ENCODE data around the gene RBM19.

RBM19 gene

DNA sequence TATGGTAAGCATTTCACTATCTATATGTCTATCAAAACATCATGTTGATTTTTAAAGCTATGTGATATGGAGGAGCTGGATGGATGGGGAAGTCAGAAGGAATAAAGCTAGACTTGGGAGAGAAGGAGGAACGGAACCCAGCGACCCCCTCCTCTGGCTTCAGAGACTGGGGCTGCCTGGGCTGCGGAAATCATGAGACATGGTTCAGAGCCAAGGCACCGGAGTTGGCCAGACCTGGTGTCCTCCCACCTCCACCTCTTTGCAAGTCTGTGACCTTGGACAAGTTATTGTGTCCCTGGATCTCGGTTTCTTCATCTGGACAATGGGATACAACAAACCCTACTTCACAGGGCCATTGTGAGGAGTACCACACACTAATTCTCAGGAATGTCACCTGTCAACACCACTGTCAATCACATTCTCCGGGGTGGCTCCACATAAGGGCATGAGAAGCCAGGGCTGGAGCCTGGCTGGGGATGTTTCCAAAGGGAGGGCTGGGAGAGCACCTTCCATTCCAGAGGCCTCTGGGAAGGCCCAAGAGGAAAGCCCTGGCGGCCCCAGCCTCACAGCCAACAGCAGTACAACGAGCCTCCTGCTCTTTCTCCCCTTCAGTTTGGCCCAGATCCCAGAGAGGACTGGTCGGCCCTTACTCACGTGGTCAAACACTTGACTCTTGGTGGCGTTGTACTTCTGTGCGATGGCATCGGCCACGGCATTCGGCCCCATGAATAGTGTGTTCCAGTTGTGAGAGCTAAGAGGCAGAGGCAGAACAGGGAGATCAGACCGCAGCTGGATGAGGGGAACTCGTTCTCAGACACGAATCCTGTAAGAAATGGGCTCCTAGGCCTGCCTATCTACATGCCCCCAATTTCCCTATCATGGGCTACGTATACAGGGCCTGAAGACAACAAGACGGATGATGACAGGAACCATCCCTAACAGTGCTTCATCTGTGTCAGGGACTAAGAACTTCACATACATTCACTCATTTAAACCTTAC is 20.7 kb downstream of the RBM19 start:
- TF ChIP-seq, protein P1, sequence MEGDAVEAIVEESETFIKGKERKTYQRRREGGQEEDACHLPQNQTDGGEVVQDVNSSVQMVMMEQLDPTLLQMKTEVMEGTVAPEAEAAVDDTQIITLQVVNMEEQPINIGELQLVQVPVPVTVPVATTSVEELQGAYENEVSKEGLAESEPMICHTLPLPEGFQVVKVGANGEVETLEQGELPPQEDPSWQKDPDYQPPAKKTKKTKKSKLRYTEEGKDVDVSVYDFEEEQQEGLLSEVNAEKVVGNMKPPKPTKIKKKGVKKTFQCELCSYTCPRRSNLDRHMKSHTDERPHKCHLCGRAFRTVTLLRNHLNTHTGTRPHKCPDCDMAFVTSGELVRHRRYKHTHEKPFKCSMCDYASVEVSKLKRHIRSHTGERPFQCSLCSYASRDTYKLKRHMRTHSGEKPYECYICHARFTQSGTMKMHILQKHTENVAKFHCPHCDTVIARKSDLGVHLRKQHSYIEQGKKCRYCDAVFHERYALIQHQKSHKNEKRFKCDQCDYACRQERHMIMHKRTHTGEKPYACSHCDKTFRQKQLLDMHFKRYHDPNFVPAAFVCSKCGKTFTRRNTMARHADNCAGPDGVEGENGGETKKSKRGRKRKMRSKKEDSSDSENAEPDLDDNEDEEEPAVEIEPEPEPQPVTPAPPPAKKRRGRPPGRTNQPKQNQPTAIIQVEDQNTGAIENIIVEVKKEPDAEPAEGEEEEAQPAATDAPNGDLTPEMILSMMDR (IDR thresholded peaks at IDR 0.05; ENCODE audit: borderline replicate concordance, insufficient read depth, low read depth, low read length), result no peak
- H3K4me3 ChIP-seq (ENCODE audit: low read depth, low read length), result no peak overlapping the region

DNA sequence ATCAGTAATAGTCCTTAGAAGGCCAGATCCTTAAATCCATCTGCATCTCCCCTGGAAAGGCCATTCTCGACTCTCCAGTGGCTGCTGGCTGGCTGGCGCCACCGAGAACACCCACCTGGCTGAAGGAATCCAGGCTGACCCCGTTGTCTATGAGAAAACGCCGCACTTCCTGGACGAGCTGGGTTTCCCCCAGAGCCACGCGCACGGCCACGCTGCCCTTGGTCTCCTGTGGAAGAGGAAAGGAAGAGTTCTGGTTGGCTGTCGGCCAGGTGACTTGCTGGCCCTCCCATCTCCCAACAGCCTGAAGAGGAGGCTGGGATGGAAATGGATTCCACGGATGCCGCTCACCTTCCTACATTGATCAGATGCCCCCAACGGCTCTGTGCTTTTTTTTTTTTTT is 23.9 kb downstream of the RBM19 start:
- H3K4me3 ChIP-seq (ENCODE audit: low read depth, low read length), result no peak overlapping the region
- TF ChIP-seq, protein P1 (IDR thresholded peaks at IDR 0.05; ENCODE audit: borderline replicate concordance, insufficient read depth, low read depth, low read length), result no peak

DNA sequence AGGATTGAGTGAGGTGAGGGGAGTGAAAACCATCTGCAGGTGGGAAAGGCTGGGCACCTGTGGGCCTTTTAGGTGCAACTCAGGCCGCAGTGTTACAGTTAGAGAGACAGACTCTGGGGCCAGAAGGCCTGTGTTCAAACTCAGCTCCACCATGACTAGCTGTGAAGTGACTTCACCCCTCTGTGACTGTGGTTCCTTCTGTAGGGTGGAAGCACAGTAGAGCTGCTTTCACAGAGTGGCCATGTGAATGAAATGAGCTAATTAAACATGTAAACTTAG is 25.0 kb downstream of the RBM19 start:
- no peak overlapping the region for H3K4me3 ChIP-seq (ENCODE audit: low read depth, low read length)
- TF ChIP-seq, protein P1 (IDR thresholded peaks at IDR 0.05; ENCODE audit: borderline replicate concordance, insufficient read depth, low read depth, low read length), result no peak

DNA sequence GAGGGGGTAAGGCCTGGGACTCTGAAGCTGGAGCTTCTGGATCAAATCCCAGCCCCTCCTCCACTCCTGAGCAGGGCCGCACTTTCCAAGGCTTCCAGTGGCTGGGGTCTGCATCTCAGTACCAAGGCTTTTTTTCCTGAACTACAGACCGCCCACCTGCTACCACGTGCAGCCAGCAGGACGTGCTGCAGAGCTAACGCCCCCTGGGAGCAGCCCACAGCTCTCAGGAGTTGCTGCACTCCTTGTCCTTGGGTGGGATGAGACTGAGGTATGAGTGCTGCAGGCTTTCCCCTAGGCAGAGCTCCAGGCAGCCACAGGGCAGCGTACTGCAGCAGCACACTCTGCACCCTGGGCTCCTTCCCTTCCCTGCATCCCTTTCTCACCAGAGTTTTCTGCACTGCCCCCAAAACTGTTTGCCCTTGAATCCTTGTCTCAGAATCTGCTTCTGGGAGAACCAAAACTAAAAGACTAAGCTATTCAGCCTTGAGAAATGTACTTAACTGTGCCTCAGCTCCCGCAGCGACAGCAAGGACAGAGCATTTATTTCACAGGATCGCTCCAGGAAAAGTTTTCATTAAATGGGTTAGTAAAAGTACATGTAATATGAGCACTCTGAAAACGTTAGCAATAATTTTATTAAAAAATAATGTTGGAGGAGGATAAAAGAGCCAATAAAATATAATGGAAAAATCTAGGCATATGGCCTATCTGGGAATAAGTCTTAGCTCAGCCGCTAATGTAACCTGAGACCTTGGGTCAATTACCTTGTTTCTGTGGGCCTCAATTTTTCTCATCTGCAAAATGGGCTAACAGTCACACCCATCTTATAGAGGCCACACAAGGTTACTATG is 25.5 kb downstream of the RBM19 start:
- TF ChIP-seq, protein P1 (IDR thresholded peaks at IDR 0.05; ENCODE audit: borderline replicate concordance, insufficient read depth, low read depth, low read length), result no peak
- no peak overlapping the region for H3K4me3 ChIP-seq (ENCODE audit: low read depth, low read length)

DNA sequence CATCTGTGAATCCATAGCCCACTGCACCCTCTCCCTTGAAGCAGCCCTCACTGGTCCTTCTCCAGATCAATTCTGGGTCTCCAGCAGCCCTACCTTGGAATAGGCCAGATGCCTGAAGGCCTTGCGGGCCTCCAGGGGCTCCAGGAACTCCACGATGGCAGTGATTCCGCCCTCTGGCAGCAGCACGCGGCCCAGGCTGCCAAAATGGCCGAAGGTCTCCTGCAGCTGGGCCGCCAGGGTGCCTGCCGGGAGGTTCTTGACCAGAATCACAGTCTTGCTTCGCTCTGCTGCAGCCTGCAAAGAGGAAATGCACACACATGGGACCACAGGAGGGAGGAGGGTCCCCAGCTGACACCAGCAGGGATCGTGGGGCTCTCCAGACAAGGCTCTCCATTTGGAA is 26.3 kb downstream of the RBM19 start:
- TF ChIP-seq, protein P1 (IDR thresholded peaks at IDR 0.05; ENCODE audit: borderline replicate concordance, insufficient read depth, low read depth, low read length), result no peak
- no peak overlapping the region for H3K4me3 ChIP-seq (ENCODE audit: low read depth, low read length)

DNA sequence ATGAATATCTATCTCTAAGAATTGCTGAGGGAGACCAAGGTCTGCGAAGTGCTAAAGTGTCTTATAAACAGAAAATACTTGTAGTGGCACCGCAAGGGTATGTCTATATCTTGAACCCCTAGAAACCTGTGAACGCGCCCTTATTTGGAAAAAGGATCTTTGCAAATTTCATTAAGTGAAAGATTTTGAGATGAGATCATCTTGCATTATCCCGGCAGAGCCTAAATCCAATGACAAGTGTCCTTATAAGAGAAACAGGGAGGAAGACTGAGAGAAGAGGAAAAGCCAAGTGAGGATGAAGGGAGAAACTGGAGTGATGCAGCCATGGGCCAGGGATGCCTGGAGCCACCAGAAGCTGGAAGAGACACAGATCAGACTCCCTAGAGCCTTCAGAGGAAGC is 27.7 kb downstream of the RBM19 start:
- H3K4me3 ChIP-seq (ENCODE audit: low read depth, low read length), result no peak overlapping the region
- TF ChIP-seq, protein P1 (IDR thresholded peaks at IDR 0.05; ENCODE audit: borderline replicate concordance, insufficient read depth, low read depth, low read length), result no peak
